ENCODE results near the gene PRB3. TPM values are rescaled to one million over a fixed set of nuclear protein-coding genes. Genes with fewer than 3 reads are reported as not detected.

Gene PRB3
- total and polyA plus RNA-seq, 4 experiments from 2014 or later: 0.17 to 0.66 TPM; not detected in 2

DNA sequence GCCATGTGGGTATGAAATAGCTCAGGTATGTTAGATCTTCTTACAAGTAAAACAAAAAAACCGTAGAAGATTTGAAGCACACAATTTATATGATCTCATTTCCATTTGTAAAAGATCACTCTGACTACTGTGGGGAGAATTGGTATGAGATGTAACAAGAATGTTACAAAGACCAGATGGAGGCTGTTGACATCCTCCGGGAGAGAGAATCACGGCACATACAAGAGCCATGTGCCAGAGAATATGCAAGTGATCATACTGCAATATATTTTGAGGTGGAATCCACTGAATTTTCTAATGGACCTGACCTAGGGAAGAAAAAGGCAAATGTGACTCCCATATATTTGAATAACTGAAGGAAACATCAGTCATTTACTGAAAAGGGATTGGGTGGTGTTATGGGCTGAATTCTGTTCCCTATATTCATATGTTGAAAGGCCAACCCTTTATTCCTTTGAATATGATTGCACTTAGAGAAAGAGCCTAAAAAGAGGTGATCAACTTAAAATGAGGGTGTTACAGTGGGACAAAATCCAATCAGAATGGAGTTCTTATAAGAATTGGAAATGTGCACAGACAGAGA lies 29.1 kb downstream of the PRB3 start:
- no peak overlapping the region for H3K27ac ChIP-seq (ENCODE audit: low read depth, low read length)
- DNase-seq: no peak
- no peak overlapping the region for H3K4me3 ChIP-seq (ENCODE audit: low read length in 2 of 2)
- H3K27me3 Mint-ChIP-seq: no peaks in the 10 kb centered on the region
- no peak overlapping the region for H3K4me3 Mint-ChIP-seq
- peaks cover 0 to 14% (median 5%) of the 10 kb centered on the region in 8 donors for H3K9me3 Mint-ChIP-seq
- no peak overlapping the region for H3K27ac Mint-ChIP-seq
- intact Hi-C loops (cut with micrococcal nuclease): no loop called here
- H3K27me3 ChIP-seq (ENCODE audit: insufficient read depth, low read length): no peaks in the 10 kb centered on the region
- H3K36me3 Mint-ChIP-seq: peaks cover 0 to 37% of the 10 kb centered on the region in 2 donors
- ChIA-PET CTCF (ENCODE audit: partially characterized antibody) (no interaction called here), POLR2A (ENCODE audit: partially characterized antibody) (no interaction called here)
- no peaks in the 10 kb centered on the region for H3K9me3 ChIP-seq (ENCODE audit: control insufficient read depth in 1 of 2, low read length in 2 of 2)
- no peaks in the 10 kb centered on the region for H3K36me3 ChIP-seq (ENCODE audit: insufficient read depth, low read length)
- H3K4me1 ChIP-seq (ENCODE audit: insufficient read depth, low read length): no peaks in the 10 kb centered on the region
- H3K4me1 Mint-ChIP-seq: no peaks in the 10 kb centered on the region

DNA sequence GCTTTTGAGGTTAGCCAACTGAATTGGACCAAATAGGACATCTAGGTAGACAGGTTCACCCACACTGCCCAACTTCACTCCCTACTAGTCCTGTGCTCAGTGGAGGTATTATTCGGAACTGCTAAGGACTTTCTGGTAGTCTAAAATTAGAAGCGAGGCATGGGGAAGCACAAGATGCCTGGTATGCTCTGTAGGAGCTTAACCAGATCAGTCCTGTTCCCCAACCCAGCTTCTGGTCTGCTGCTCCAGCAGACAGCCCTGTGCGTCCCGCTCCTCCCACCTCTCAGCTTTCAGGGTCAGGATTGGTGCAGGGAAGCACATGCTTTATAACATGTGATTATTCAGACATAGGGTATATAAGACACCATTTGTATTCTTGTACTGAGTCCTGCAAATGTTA lies 31.2 kb downstream of the PRB3 start:
- peaks cover 0 to 39% of the 10 kb centered on the region in 2 donors for H3K36me3 Mint-ChIP-seq
- H3K4me3 Mint-ChIP-seq: no peak overlapping the region
- Histone ChIP-seq H3K27me3 (ENCODE audit: insufficient read depth, low read length) (no peaks in the 10 kb centered on the region), H3K4me1 (ENCODE audit: insufficient read depth, low read length) (no peaks in the 10 kb centered on the region), H3K9me3 (ENCODE audit: control insufficient read depth in 1 of 2, low read length in 2 of 2) (no peaks in the 10 kb centered on the region), H3K36me3 (ENCODE audit: insufficient read depth, low read length) (no peaks in the 10 kb centered on the region), H3K27ac (ENCODE audit: low read depth, low read length) (no peak overlapping the region), H3K4me3 (ENCODE audit: low read length in 2 of 2) (no peak overlapping the region)
- DNase-seq: no peak
- no peak overlapping the region for H3K27ac Mint-ChIP-seq
- H3K27me3 Mint-ChIP-seq: no peaks in the 10 kb centered on the region
- ChIA-PET CTCF (ENCODE audit: partially characterized antibody) (no interaction called here), POLR2A (ENCODE audit: partially characterized antibody) (no interaction called here)
- intact Hi-C loops (cut with micrococcal nuclease): no loop called here
- H3K9me3 Mint-ChIP-seq: peaks cover 0 to 14% (median 5%) of the 10 kb centered on the region in 8 donors
- H3K4me1 Mint-ChIP-seq: no peaks in the 10 kb centered on the region

DNA sequence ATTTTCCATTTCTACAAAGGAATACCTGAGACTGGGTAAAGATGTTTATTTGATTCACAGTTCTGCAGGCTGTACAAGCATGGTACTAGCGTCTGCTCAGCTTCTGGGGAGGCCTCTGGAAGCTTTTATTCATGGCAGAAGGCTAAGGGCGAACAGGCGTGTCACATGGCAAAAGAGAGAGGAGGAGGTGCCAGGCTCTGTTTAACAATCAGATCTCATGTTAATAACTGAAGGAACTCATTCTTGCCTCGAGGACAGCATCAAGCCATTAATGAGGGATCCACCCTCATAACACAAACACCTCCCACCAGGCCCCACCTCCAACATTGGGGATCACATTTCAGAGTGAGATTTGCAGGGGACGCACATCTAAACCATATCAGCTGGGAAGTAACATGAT lies 36.0 kb downstream of the PRB3 start:
- CTCF ChIA-PET (ENCODE audit: partially characterized antibody): no interaction called here
- H3K4me3 ChIP-seq (ENCODE audit: low read length in 2 of 2): no peak overlapping the region
- DNase-seq: no peak
- Mint-ChIP-seq H3K27me3 (no peaks in the 10 kb centered on the region), H3K36me3 (peaks cover 0 to 11% of the 10 kb centered on the region in 2 donors), H3K4me3 (no peak overlapping the region), H3K27ac (no peak overlapping the region), H3K9me3 (peaks cover 0 to 5% (median 0%) of the 10 kb centered on the region in 8 donors), H3K4me1 (no peaks in the 10 kb centered on the region)
- H3K36me3 ChIP-seq (ENCODE audit: insufficient read depth, low read length): no peaks in the 10 kb centered on the region
- POLR2A ChIA-PET (ENCODE audit: partially characterized antibody): no interaction called here
- intact Hi-C loops (cut with micrococcal nuclease): no loop called here
- H3K4me1 ChIP-seq (ENCODE audit: insufficient read depth, low read length): no peaks in the 10 kb centered on the region
- H3K9me3 ChIP-seq (ENCODE audit: control insufficient read depth in 1 of 2, low read length in 2 of 2): no peaks in the 10 kb centered on the region
- no peak overlapping the region for H3K27ac ChIP-seq (ENCODE audit: low read depth, low read length)
- H3K27me3 ChIP-seq (ENCODE audit: insufficient read depth, low read length): no peaks in the 10 kb centered on the region

DNA sequence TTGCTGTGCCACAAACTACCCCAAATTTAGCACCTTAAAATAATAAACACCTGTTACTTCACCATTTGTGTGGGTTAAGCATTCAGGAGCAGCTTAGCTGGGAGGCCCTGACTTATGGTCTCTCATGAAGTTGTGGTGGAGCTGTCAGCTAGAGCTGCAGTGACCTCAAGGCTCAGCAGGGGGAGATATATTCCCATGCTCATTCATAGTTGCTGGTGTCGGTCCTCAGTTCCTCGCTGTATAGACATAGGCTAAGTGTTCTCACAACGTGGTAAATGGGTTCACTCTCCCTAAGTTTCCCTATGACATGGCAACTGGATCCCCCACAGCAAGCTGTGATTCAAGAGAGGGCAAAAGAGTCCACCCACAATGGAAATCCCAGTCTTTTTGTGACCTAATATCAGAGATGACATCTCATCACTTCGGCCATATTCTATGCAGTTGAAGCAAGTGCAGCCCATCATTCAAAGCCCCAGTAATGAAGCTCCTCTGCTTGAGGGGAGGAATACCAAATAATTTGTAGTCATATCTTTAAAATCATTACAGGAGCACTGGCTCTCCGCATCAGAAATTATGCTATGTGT lies 41.1 kb downstream of the PRB3 start:
- Mint-ChIP-seq H3K9me3 (no peaks in the 10 kb centered on the region), H3K27me3 (no peaks in the 10 kb centered on the region), H3K4me1 (no peaks in the 10 kb centered on the region), H3K27ac (no peak overlapping the region), H3K4me3 (no peak overlapping the region), H3K36me3 (no peaks in the 10 kb centered on the region)
- DNase-seq: peak; percentile 7 to 37 (median 17)
- H3K27ac ChIP-seq (ENCODE audit: low read depth, low read length): no peak overlapping the region
- H3K9me3 ChIP-seq (ENCODE audit: control insufficient read depth in 1 of 2, low read length in 2 of 2): no peaks in the 10 kb centered on the region
- H3K4me3 ChIP-seq (ENCODE audit: low read length in 2 of 2): no peak overlapping the region
- ChIA-PET POLR2A (ENCODE audit: partially characterized antibody) (no interaction called here), CTCF (ENCODE audit: partially characterized antibody) (interaction anchor here (0.7 to 3.4 kb wide), 3 partner anchors 259 to 454 kb away, joined by 3 to 33 read pairs (median 3); no protein-coding TSS in a partner anchor)
- intact Hi-C loops (cut with micrococcal nuclease): loop anchor here (1.0 kb wide), 1 partner anchor 258 kb away; no protein-coding TSS in a partner anchor
- no peaks in the 10 kb centered on the region for H3K4me1 ChIP-seq (ENCODE audit: insufficient read depth, low read length)
- no peaks in the 10 kb centered on the region for H3K36me3 ChIP-seq (ENCODE audit: insufficient read depth, low read length)
- no peaks in the 10 kb centered on the region for H3K27me3 ChIP-seq (ENCODE audit: insufficient read depth, low read length)

DNA sequence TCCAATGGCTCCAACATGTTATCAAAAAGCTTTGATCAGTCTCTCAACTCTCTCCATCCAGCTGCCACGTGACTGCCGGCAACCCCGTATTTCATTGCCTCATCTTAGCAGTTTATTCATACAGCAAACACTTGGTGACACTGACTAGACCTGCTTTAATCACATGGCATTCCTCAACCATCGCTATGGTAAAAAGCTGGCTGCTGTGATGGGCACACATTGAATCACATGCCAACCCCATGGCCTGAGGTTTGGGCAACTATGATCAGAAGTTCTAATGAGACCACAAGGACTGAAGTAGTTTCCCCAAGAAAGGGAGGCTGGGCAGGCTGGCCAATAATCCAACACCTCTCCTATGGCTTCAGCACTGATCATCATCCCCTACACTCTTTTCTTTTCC lies 42.1 kb downstream of the PRB3 start:
- POLR2A ChIA-PET (ENCODE audit: partially characterized antibody): no interaction called here
- intact Hi-C loops (cut with micrococcal nuclease): no loop called here
- H3K4me1 Mint-ChIP-seq: no peaks in the 10 kb centered on the region

More for the DNA sequence above, 42.1 kb downstream of the PRB3 start:
- Histone ChIP-seq H3K36me3 (ENCODE audit: insufficient read depth, low read length) (no peaks in the 10 kb centered on the region), H3K9me3 (ENCODE audit: control insufficient read depth in 1 of 2, low read length in 2 of 2) (no peaks in the 10 kb centered on the region), H3K27me3 (ENCODE audit: insufficient read depth, low read length) (no peaks in the 10 kb centered on the region), H3K4me1 (ENCODE audit: insufficient read depth, low read length) (no peaks in the 10 kb centered on the region), H3K4me3 (ENCODE audit: low read length in 2 of 2) (no peak overlapping the region), H3K27ac (ENCODE audit: low read depth, low read length) (no peak overlapping the region)
- CTCF ChIA-PET (ENCODE audit: partially characterized antibody): interaction anchor here (3.4 kb wide), 1 partner anchor 260 kb away, joined by 33 read pairs; no protein-coding TSS in a partner anchor
- H3K9me3 Mint-ChIP-seq: peaks cover 0 to 6% (median 0%) of the 10 kb centered on the region in 8 donors
- no peaks in the 10 kb centered on the region for H3K36me3 Mint-ChIP-seq
- no peaks in the 10 kb centered on the region for H3K27me3 Mint-ChIP-seq
- H3K27ac Mint-ChIP-seq: no peak overlapping the region
- DNase-seq: no peak
- H3K4me3 Mint-ChIP-seq: no peak overlapping the region

Other genes starting within 250 kb of the PRB3 start
- 1 to 10 TPM; 2.1 to 3.1 TPM for gene TAS2R19, start 247.1 kb downstream of the PRB3 start, total RNA-seq
- not detected for gene TAS2R19, start 247.1 kb downstream of the PRB3 start, polyA plus RNA-seq
- 1 to 10 TPM; 3.1 to 3.2 TPM for gene TAS2R31, start 238.3 kb downstream of the PRB3 start, total RNA-seq
- not detected for gene TAS2R31, start 238.3 kb downstream of the PRB3 start, polyA plus RNA-seq
- 1 to 10 TPM; 1.1 to 1.3 TPM for gene TAS2R46, start 207.4 kb downstream of the PRB3 start, total RNA-seq
- gene TAS2R46, start 207.4 kb downstream of the PRB3 start, polyA plus RNA-seq: under 1 TPM in 1 of 2 donors, not detected in 1; 0.22 TPM
- under 1 TPM; 0.35 to 0.67 TPM for gene TAS2R43, start 177.4 kb downstream of the PRB3 start, total RNA-seq
- gene TAS2R43, start 177.4 kb downstream of the PRB3 start, polyA plus RNA-seq: under 1 TPM in 1 of 2 donors, not detected in 1; 0.20 TPM
- gene TAS2R30, start 135.1 kb downstream of the PRB3 start, total RNA-seq: 1 to 10 TPM; 2.9 to 3.8 TPM
- not detected for gene TAS2R30, start 135.1 kb downstream of the PRB3 start, polyA plus RNA-seq
- 10 to 100 TPM; 11.6 to 11.9 TPM for gene SMIM10L1, start 98.5 kb downstream of the PRB3 start, total RNA-seq
- gene SMIM10L1, start 98.5 kb downstream of the PRB3 start, polyA plus RNA-seq: 10 to 100 TPM in 1 of 2 donors, 1 to 10 TPM in 1; 8.0 to 15.2 TPM
- gene TAS2R42, start 82.8 kb downstream of the PRB3 start, total RNA-seq: not detected
- not detected for gene TAS2R42, start 82.8 kb downstream of the PRB3 start, polyA plus RNA-seq
- not detected for gene PRB4, start 40.7 kb upstream of the PRB3 start, total RNA-seq
- not detected for gene PRB4, start 40.7 kb upstream of the PRB3 start, polyA plus RNA-seq
- not detected for gene PRB2, start 125.9 kb upstream of the PRB3 start, total RNA-seq
- gene PRB2, start 125.9 kb upstream of the PRB3 start, polyA plus RNA-seq: under 1 TPM in 1 of 2 donors, not detected in 1; 0.17 TPM

Data from CD4-positive, alpha-beta memory T cell (primary cell).